Natural killer cell treated with Interleukin-12 subunit alpha and Interleukin-12 subunit beta and Interleukin-15 and Interleukin-18, amount 100 ng/mL, for 72 hours (primary cell): Measurements from ENCODE around the gene PGAP1. TPM values are rescaled to one million over a fixed set of nuclear protein-coding genes. Genes with fewer than 3 reads are reported as not detected.
A peak's percentile ranks its signal among the peaks of the same experiment; 100 is the strongest.

Experiments
- ATAC-seq, 2 donors: fragments of 150-1000 bp; cut with Tn5 transposase in 1 of 2; sonication (Bioruptor Pico), chemical (Tn5 transposase) in 1 of 2; 2 replicates each; pipeline ENCODE4 v1.10.0; 2021
- DNase-seq: peaks from one replicate; pipeline ENCODE4 v3.0.0; 2022; ENCODE audit warnings: low spot score
- H3K27ac Mint-ChIP-seq, 2 donors: 1 replicate in 1 of 2; 2 replicates in 1 of 2; pipeline ENCODE4 v1.8.0; 2022; ENCODE audit warnings: mixed read lengths in 2 of 2, mild to moderate bottlenecking in 1 of 2, moderate library complexity in 1 of 2
- H3K27me3 Mint-ChIP-seq, 2 donors: 1 replicate in 1 of 2; 2 replicates in 1 of 2; pipeline ENCODE4 v1.8.0; 2022; ENCODE audit warnings: mixed read lengths in 2 of 2
- H3K36me3 Mint-ChIP-seq: one replicate; pipeline ENCODE4 v1.8.0; 2022; ENCODE audit warnings: mixed read lengths
- H3K4me1 Mint-ChIP-seq, 2 donors: 1 replicate in 1 of 2; 2 replicates in 1 of 2; pipeline ENCODE4 v1.8.0; 2022; ENCODE audit warnings: low read depth in 2 of 2, mixed read lengths in 2 of 2, mild to moderate bottlenecking in 1 of 2
- H3K4me3 Mint-ChIP-seq: one replicate; pipeline ENCODE4 v1.8.0; 2022; ENCODE audit warnings: mixed read lengths
- H3K9me3 Mint-ChIP-seq: 2 replicates; pipeline ENCODE4 v1.8.0; 2022; ENCODE audit warnings: mixed read lengths
- total RNA-seq, 2 donors: library from RNA; stranded (reverse); gene quantifications; one replicate each; pipeline ENCODE4 v1.2.3, GENCODE V29; 2022

PGAP1 gene, protein sequence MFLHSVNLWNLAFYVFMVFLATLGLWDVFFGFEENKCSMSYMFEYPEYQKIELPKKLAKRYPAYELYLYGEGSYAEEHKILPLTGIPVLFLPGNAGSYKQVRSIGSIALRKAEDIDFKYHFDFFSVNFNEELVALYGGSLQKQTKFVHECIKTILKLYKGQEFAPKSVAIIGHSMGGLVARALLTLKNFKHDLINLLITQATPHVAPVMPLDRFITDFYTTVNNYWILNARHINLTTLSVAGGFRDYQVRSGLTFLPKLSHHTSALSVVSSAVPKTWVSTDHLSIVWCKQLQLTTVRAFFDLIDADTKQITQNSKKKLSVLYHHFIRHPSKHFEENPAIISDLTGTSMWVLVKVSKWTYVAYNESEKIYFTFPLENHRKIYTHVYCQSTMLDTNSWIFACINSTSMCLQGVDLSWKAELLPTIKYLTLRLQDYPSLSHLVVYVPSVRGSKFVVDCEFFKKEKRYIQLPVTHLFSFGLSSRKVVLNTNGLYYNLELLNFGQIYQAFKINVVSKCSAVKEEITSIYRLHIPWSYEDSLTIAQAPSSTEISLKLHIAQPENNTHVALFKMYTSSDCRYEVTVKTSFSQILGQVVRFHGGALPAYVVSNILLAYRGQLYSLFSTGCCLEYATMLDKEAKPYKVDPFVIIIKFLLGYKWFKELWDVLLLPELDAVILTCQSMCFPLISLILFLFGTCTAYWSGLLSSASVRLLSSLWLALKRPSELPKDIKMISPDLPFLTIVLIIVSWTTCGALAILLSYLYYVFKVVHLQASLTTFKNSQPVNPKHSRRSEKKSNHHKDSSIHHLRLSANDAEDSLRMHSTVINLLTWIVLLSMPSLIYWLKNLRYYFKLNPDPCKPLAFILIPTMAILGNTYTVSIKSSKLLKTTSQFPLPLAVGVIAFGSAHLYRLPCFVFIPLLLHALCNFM
- total RNA-seq: 10 to 100 TPM; 11.6 to 65.0 TPM

DNA sequence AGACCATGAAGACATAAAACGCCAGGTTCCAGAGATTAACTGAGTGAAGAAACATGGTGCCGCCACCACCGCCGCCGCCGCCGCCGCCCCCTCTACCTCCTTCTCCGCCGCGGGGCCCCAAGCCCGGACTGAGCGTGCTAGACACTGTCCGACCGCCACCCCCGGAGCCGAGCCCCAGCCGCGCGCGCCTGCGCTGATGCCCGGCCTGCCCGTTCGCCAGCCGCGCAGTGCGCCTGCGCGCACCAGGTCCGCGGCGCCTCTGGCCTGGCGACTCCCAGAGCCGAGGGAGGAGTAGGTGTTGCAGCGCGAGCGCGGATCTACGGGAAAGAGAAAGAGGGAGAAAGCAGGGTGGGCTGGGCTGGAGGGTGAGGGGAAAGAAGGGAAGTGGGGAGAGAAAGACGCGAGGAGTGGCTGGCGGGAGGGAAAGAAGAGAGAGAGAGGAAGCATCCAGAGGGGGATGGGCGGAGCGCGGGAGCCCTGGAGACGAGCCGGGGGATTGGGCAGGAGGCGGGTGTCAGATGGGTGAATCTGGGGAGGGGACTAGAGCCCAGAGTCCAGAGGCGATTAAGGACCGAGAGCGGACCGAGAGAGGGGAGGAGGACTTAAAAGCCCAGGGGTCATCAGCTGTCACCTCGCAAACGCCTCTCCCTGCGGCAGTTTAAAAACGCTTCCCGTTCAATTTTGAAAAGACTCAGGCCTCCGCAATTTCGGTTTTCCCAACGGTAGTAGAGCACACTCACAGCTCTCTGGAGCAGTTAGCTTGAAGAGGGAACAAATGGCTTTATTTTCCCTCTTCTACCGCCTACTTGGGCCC is at the start of gene PGAP1:
PGAP1 (minus strand) TSS at position 146 of the 814 bp plus-strand sequence; CDS start at position 55, 91 bp downstream.
- Mint-ChIP-seq H3K27me3 (peaks cover 0 to 3% of the 10 kb centered on the region in 2 donors), H3K36me3 (peaks cover 14% of the 10 kb centered on the region), H3K4me1 (peaks cover 23 to 40% of the 10 kb centered on the region in 2 donors), H3K27ac (peak within 1 kb of the TSS; percentile 84 to 87), H3K4me3 (peak within 1 kb of the TSS; percentile 96), H3K9me3 (no peaks in the 10 kb centered on the region)
- DNase-seq: peak; percentile 93
- peak; percentile 94 to 96 for ATAC-seq

DNA sequence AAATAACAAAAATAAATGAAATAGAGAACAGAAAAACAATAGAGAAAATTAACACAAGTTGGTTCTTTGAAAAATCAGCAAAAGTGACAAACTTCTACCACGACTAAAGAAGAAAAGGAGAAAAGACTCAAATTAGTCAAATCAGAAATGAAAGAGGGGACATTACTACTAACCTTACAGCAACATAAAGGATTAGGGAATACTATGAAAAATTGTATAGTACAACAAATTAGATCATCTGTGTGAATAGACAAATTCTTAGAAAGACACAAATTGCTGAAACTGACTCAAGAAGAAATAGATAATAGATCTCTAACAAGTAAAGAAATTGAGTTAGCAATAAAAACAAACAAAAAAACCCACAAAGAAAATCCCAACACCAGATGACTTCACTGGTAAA is 48.5 kb upstream of the PGAP1 start:
- H3K27me3 Mint-ChIP-seq: no peaks in the 10 kb centered on the region
- no peak overlapping the region for H3K27ac Mint-ChIP-seq
- H3K36me3 Mint-ChIP-seq: no peaks in the 10 kb centered on the region
- no peak for DNase-seq
- H3K9me3 Mint-ChIP-seq: no peaks in the 10 kb centered on the region
- no peak overlapping the region for H3K4me3 Mint-ChIP-seq
- H3K4me1 Mint-ChIP-seq: peaks cover 13 to 16% of the 10 kb centered on the region in 2 donors
- ATAC-seq: peak in 1 of 2 donors; percentile 35

DNA sequence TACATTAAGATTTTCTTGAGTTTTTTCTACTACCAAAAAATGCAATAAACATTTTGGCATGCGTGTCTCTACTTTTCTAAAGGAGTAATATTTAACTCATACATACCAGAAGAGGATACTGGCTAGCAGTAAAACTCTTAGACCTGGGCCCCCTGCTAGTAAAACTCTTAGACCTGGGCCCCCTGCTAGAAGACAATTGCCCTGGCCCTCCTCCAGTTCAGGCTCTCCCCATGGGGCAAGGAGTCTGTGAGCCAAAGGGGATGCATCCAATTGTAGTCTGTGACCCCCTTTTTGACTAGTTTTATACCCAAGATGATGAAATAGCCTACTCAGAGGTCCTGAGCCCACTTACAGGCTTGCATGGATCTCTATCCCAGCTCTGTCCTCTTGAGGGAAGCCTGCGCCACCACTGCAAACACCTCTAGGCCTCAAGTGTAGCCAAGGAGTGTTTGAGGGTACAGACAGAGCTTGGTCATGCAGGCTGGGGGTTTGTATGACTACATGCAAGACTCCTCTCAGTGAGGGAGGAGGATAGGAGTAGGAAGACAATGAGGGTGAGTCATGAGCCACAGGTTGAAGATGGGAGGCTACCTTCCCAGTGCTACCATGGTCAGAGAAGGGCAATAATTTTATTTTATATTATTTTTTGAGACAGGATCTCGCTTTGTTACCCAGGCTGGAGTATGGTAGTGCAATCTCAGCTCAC is 45.2 kb upstream of the PGAP1 start:
- Mint-ChIP-seq H3K4me3 (no peak overlapping the region), H3K27me3 (no peaks in the 10 kb centered on the region), H3K27ac (no peak overlapping the region), H3K9me3 (peaks cover 3% of the 10 kb centered on the region), H3K4me1 (peaks cover 9 to 13% of the 10 kb centered on the region in 2 donors), H3K36me3 (peaks cover 5% of the 10 kb centered on the region)
- DNase-seq (no peak), ATAC-seq (peak; percentile 57 to 75)

DNA sequence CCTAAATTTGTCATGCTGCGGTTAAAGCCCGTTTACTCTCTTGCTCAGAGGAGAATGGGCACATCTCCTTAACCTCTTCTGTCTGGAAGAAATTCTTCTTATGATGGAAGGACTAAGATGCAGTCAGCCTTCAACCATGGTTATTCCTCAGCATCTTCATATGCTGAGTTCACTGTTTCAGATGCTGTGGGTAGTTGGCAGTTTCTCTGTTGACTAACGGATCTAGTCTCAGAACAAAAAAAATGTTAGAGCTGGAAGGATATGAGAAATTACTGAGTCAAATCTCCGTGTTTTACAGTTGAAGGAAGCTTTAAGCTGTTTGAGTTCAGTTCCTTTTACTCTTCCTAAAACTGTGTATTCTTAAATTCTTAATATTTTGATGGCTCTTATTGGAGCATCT is 43.6 kb upstream of the PGAP1 start:
- Mint-ChIP-seq H3K9me3 (peaks cover 3% of the 10 kb centered on the region), H3K4me3 (no peak overlapping the region), H3K27me3 (no peaks in the 10 kb centered on the region), H3K27ac (no peak overlapping the region), H3K36me3 (peaks cover 5% of the 10 kb centered on the region), H3K4me1 (peaks cover 7 to 11% of the 10 kb centered on the region in 2 donors)
- DNase-seq (no peak), ATAC-seq (peak in 1 of 2 donors; percentile 72)

DNA sequence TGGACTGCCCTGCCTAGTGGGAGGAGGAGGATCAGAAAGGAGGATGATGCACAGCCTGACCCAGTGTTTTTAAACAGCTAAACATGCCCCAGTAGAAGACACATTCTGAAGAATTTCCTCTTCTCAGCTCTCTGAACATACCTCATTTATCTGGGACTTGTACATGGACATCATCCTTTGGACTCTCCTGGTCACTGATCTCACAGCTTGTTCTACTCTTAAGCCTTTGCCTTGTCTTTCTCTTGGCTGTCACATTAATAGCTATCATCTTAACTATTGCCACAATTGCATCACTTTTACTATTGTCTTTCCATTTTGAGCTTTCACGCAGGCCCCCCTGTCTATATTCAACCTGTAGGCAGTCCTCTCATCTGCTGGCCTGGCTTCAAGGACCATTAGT is 42.0 kb upstream of the PGAP1 start:
- ATAC-seq (peak in 1 of 2 donors; percentile 53), DNase-seq (no peak)
- H3K27me3 Mint-ChIP-seq: no peaks in the 10 kb centered on the region
- peaks cover 3% of the 10 kb centered on the region for H3K9me3 Mint-ChIP-seq
- peak overlapping the region in 1 of 2 donors; percentile 57 for H3K27ac Mint-ChIP-seq
- H3K4me3 Mint-ChIP-seq: no peak overlapping the region
- peaks cover 5% of the 10 kb centered on the region for H3K36me3 Mint-ChIP-seq
- peaks cover 6 to 10% of the 10 kb centered on the region in 2 donors for H3K4me1 Mint-ChIP-seq

DNA sequence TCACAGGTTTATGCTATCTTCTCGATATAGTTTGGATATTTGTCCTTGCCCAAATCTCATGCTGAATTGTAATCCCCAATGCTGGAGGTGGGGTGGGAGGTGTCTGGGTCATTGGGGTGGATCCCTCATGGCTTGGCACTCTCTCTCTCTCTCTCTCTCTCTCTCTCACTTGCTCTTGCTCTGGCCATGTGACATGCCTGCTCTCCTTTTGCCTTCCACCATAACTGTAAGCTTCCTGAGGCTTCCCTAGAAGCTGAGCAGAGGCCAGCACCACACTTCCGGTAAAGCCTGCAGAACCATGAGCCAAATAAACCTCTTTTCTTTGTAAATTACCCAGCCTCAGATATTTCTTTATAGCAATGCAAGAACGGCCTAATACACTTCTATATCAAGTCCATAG is 41.3 kb upstream of the PGAP1 start:
- Mint-ChIP-seq H3K9me3 (peaks cover 3% of the 10 kb centered on the region), H3K4me1 (peaks cover 12 to 14% of the 10 kb centered on the region in 2 donors), H3K36me3 (peaks cover 5% of the 10 kb centered on the region), H3K27ac (peak overlapping the region in 1 of 2 donors; percentile 31), H3K27me3 (no peaks in the 10 kb centered on the region), H3K4me3 (no peak overlapping the region)
- ATAC-seq: no peak
- no peak for DNase-seq

DNA sequence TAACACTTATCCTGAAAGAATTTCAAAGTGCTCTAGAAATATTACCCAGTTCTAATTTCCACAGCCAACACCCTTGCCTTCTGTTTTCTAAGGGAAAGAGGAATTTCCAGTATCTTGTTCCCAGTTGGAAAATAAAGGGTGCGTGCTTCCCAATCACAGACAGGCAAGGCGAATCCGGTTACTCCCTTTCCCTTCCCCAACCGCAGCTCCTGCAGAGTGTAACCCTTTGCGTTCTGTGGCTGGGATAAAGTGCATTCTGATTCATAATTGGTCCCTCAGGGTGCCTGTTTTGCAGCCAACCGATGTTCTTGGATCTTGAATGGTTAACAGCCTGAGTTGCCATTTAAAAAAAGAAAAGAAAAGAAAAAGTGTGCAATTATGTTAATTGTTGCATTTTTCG is 40.6 kb upstream of the PGAP1 start:
- H3K4me3 Mint-ChIP-seq: no peak overlapping the region
- no peaks in the 10 kb centered on the region for H3K27me3 Mint-ChIP-seq
- ATAC-seq: no peak
- H3K27ac Mint-ChIP-seq: peak overlapping the region in 1 of 2 donors; percentile 11
- peaks cover 5% of the 10 kb centered on the region for H3K36me3 Mint-ChIP-seq
- H3K9me3 Mint-ChIP-seq: peaks cover 3% of the 10 kb centered on the region
- peaks cover 18 to 19% of the 10 kb centered on the region in 2 donors for H3K4me1 Mint-ChIP-seq
- DNase-seq: no peak

DNA sequence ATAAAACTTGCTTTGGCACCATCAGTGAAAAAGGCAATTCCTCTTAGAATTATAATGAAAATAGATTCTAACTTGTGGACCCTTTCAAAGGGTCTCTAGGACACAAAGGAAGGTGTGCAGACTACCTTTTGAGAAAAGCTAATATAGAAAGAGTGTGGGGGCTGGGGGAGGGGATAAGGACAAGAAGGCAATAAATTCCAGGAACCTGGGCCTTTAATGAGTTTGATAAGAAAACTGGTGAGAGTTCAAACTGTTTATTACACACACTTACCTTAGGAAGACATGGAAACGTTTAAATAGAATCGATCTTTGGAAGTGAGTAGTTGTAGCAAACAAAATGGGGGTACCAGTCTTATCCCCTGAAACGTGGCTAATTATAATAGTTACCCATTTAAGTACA is 39.6 kb upstream of the PGAP1 start:
- H3K36me3 Mint-ChIP-seq: peaks cover 5% of the 10 kb centered on the region
- H3K27me3 Mint-ChIP-seq: no peaks in the 10 kb centered on the region
- H3K27ac Mint-ChIP-seq: no peak overlapping the region
- peaks cover 3% of the 10 kb centered on the region for H3K9me3 Mint-ChIP-seq
- H3K4me3 Mint-ChIP-seq: no peak overlapping the region
- DNase-seq (no peak), ATAC-seq (no peak)
- peaks cover 27 to 29% of the 10 kb centered on the region in 2 donors for H3K4me1 Mint-ChIP-seq

DNA sequence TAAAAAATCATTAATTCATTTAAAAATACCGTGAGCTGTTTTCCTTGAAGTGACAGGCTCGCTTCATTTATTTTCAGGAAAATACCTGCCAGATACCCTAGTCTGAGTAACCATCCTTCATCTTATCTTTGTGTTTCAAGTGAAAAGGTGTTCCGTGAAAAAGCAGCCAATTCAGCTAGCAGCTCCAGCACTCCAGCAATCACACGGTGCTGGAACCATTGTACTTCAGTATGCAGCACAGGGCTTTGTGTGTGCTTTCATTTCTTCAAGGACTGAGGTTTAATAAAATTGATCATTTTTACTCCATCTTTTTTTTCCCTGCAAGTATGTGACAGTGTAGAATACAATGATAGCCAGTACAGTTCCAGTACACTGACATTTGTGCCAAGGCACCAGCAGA is 39.1 kb upstream of the PGAP1 start:
- Mint-ChIP-seq H3K4me3 (no peak overlapping the region), H3K4me1 (peaks cover 27 to 33% of the 10 kb centered on the region in 2 donors), H3K27ac (no peak overlapping the region), H3K36me3 (peaks cover 5% of the 10 kb centered on the region), H3K9me3 (peaks cover 3% of the 10 kb centered on the region), H3K27me3 (no peaks in the 10 kb centered on the region)
- ATAC-seq: no peak
- no peak for DNase-seq

DNA sequence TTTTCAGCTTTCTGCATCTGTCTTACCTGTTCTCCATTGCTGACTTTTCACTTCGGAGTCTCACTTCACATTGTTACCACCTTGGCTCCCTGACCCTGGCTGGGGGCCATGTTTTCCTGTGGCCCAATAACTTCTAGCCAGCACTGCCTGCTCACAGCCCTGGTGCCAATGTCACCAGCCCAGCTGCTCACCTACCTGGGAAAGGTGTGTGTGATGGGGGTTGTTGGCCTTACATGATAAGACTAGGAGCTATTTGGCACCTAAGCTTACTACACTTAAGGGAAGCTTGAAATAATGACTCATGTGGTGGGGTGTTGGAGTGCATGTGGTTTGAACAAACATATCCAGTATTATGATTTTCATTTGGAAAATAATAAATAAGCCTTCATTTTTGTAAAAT is 37.5 kb upstream of the PGAP1 start:
- H3K4me1 Mint-ChIP-seq: peaks cover 34 to 43% of the 10 kb centered on the region in 2 donors
- DNase-seq: no peak
- H3K4me3 Mint-ChIP-seq: peak overlapping the region; percentile 65
- H3K9me3 Mint-ChIP-seq: peaks cover 3% of the 10 kb centered on the region
- H3K27ac Mint-ChIP-seq: peak overlapping the region; percentile 15 to 40
- ATAC-seq: no peak
- peaks cover 10% of the 10 kb centered on the region for H3K36me3 Mint-ChIP-seq
- H3K27me3 Mint-ChIP-seq: no peaks in the 10 kb centered on the region

DNA sequence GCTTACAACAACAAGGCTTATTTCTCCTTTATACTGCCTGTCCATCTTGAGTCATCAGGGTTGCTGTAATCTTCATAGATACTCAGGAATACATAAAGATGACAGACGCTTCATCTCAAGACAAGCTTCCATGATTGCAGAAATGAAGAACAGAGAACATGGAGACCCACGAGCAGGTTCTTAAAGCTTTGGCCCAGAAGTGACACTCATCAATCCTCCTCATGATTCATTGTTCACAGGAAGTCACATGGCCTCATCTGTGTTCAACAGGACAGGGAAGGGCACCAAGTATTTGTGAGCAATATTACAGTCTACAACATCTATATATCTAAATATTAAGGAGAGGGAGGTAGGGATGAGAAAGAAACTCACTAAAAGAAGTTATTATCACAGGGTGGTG is 36.5 kb upstream of the PGAP1 start:
- peak; percentile 67 to 72 for ATAC-seq
- Mint-ChIP-seq H3K4me3 (peak overlapping the region; percentile 81), H3K36me3 (peaks cover 15% of the 10 kb centered on the region), H3K9me3 (peaks cover 3% of the 10 kb centered on the region), H3K27me3 (no peaks in the 10 kb centered on the region), H3K4me1 (peaks cover 35 to 49% of the 10 kb centered on the region in 2 donors), H3K27ac (peak overlapping the region; percentile 40 to 81)
- no peak for DNase-seq

DNA sequence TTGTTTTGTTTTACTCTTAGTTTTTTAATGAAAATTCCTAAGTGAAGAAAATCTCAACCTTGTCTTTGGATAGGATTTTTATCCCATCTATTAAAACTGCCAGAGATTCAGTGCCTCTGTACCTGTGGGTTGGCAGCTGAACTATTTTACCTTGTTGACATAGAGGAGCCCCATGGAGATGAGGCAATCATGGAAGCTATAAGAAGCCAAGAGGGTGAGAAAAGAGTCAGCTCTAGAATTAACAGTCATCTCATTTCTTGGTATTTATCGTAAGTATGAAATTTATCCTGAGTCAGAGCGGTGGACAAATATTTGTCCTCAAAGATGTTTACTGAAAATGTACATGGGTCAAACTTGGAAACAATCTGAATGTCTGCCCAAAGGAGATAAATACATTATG is 35.8 kb upstream of the PGAP1 start:
- no peaks in the 10 kb centered on the region for H3K27me3 Mint-ChIP-seq
- peak overlapping the region; percentile 40 to 81 for H3K27ac Mint-ChIP-seq
- DNase-seq (no peak), ATAC-seq (peak; percentile 83 to 87)
- H3K4me3 Mint-ChIP-seq: peak overlapping the region; percentile 81
- peaks cover 32 to 56% of the 10 kb centered on the region in 2 donors for H3K4me1 Mint-ChIP-seq
- H3K9me3 Mint-ChIP-seq: no peaks in the 10 kb centered on the region
- peaks cover 11% of the 10 kb centered on the region for H3K36me3 Mint-ChIP-seq
